Measurements from ENCODE around the gene USP2. TPM values are rescaled to one million over a fixed set of nuclear protein-coding genes. Genes with fewer than 3 reads are reported as not detected.
"Not testable (repeated sequence)": the region's sequence is repeated elsewhere in the genome, so short reads cannot be mapped to it uniquely, and the experiment has no call there.

The USP2 gene
- polyA plus RNA-seq, 4 donors: 6.8 to 13.6 (median 11.1) TPM

DNA sequence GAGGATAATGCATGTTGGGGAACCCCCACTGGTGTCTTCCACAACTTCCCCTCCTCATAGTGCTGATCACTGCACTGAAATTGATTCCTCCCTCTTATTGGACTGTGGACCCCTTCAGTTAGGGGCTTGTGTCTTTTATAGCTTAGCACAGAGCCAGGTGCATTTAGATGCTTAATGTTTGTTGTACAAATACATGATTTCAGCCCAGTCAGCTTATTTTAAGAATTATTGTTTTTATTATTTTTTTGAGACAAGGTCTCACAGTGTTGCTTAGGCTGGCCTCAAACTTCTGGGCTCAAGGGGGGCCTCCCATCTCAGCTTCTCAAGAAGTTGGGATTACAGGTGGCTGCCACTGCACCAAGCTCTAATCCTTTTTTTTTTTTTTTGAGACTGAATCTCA is 33.2 kb upstream of the USP2 start:
- no peak for DNase-seq (ENCODE audit: low read depth in 4 of 4, low spot score in 3 of 4)

DNA sequence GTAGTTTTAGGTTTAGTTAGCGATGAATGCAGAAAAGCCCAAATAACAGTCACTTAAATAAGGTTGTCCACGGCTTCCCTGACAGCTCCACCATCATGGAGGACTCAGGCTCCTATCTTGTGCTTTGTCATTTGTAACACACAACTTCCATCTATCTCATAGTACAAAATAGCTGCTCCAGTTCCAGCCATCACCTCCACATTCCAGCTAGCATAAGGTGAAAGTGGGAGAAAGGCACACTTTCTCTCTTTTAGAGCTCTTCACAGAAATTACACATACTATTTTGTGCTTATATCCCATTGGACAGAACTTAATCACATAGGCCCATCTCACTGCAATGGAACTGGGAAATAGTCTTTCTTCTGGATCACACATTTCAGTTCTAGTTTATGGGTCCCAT is 32.8 kb upstream of the USP2 start:
- no peak for DNase-seq (ENCODE audit: low read depth in 4 of 4, low spot score in 3 of 4)

DNA sequence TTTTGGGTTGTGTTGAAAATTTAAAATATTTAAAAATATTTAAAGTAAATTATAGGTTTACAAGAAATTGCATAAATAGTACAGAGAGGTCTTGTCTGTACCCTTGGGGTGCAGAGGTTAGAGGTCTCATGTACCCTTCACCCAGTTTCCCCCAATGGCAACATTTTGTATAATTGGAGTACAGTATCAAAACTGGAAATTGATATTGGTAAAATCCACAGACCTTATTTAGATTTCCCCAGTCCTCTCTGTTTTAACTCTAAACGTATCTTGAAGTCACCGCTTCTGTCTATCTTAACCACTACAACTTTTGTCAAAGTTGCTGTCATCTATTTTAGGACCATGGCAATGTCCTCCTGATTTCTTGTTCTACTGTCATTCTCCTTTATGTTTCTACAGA is 30.6 kb upstream of the USP2 start:
- no peak for DNase-seq (ENCODE audit: low read depth in 4 of 4, low spot score in 3 of 4)

DNA sequence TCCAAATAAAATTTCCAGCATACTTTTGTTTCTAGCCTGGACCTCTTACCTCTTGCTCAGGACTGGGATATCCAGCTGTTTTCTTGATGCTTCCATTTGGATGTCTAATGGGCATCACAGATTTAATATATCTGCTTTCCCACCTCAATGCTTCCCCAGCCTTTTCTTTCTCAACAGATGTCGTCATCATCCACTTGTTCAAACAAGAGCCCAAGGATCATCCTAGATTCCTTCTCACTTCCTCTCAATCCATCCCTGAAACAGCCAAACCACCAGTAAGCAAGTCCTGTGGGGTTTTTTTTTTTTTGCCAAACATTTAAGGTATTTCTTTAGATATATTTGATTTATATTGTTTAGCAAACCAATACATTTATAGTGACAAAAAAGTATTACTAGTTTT is 29.0 kb upstream of the USP2 start:
- DNase-seq (ENCODE audit: low read depth in 4 of 4, low spot score in 3 of 4): no peak

DNA sequence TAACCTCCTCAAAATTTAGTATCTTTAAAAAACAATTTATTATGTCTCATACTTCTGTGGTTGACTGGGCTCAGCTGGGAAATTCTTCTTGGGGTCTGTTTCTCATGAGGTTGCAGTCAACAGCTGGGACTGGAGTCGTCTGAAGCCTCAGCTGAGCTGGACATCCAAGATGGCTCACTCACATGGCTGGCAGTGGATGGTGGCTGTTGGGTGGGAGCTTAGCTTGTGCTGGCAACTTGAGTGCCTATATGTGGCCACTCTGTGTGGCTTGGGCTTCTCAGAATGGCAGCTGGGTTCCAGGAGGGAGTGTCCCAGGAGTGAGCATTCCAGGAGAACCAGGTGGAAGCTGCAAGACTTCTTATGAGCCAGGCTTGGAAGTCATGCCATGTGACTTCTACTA is 28.2 kb upstream of the USP2 start:
- no peak for DNase-seq (ENCODE audit: low read depth in 4 of 4, low spot score in 3 of 4)

DNA sequence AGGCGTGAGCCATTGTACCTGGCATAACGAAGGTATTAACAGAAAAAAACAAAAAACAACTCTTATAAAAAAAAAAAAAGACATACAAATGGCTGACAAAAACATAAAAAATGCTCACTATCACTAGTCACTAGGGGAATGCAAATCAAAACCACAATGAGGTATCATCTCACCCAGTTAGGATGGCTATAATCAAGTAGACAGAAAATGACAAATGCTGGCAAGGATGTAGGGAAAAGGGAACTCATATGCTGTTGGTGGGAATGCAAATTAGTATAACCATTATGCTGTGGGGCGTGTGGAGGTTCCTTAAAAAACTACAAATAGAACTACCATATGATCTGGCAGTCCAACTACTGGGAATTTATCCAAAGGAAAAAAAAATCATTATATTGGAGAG is 24.5 kb upstream of the USP2 start:
- no peak for DNase-seq (ENCODE audit: low read depth in 4 of 4, low spot score in 3 of 4)

DNA sequence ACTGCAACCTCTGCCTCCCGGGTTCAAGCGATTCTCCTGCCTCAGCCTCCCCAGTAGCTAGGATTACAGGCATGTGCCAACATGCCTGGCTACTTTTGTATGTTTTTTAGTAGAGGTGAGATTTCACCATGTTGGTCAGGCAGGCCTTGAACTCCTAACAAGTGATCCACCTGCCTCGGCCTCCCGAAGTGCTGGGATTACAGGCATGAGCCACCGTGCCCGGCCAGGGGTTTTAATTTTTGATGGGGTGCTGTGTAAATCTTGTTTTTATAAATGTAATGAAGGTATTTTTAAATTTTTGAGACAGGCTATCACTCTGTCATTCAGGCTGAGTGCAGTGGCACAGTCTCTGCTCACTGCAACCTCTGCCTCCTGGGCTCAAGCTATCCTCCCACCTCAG is 24.0 kb upstream of the USP2 start:
- DNase-seq (ENCODE audit: low read depth in 4 of 4, low spot score in 3 of 4): not testable (repeated sequence)

DNA sequence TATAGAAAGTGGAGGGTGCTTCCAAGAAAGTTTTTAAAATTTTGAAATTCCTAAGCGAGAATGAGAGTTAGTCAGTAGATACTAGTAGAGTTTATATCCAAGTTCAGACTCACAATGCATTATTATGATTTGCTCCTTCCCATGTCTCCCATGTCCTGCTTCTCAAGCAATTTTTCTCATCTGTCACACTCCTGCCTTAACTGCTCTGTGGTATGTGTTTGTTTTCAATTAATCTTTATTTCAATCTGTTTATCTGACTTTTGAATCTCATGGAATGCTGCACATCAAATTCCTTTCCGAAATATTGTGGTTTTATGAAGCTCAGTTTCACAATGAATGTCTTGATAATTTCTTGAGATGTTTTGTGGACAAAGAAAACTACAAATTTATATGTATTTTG is 23.4 kb upstream of the USP2 start:
- DNase-seq (ENCODE audit: low read depth in 4 of 4, low spot score in 3 of 4): no peak

DNA sequence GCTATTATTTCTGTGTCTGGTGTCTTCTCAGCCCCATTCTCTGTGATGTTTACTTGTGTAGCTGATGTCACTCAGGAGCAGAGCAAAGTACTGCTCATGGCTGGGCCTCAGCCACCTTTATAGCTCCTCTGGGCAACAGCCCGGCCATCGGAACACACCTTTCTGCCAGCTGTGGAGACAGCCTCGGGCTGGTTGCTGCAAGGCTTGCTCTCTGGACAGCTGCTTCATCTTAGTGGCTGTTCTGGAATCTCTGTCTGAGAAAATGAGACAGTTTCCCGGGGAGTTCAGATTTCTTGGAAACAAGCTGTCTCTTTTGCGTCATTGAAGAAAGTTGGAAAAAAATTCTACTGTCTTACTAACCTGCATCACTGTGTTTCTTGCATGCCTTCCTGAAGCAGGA is 21.5 kb upstream of the USP2 start:
- DNase-seq (ENCODE audit: low read depth in 4 of 4, low spot score in 3 of 4): no peak

DNA sequence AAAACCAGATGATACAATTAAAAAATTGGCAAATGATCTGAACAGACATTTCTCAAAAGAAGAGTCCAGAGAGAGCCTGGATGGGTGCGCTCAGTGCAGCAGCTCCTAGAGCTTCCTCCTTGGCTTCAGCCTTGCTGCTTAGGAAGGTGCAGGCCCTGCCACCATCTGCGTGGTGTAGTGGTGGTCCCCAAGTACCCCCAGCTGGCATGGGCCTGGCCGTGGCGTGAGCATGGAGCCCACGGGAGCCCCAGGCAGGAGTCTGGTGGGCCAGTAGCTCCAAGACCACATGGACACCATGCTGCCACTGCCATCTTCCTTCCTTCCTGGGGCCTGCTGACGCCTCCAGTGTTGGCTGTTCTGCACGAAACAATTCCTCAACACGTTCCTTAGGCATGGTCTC is 21.0 kb upstream of the USP2 start:
- no peak for DNase-seq (ENCODE audit: low read depth in 4 of 4, low spot score in 3 of 4)

DNA sequence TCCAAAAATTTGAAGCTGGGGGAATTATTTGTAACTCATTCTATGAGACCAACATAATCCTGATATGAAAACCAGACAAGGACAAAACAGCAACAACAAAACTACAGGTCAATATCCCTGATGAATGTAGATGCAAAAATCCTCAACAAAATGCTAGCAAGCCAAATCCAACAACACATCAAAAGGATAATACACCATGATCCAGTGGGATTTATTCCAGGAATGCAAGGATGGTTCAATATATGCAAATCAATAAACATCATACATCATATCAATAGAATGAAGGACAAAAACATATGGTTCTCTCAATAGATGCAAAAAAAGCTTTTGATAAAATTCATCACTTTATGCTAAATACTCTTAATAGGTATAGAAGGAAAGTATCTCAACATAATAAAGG is 19.4 kb upstream of the USP2 start:
- no peak for DNase-seq (ENCODE audit: low read depth in 4 of 4, low spot score in 3 of 4)

DNA sequence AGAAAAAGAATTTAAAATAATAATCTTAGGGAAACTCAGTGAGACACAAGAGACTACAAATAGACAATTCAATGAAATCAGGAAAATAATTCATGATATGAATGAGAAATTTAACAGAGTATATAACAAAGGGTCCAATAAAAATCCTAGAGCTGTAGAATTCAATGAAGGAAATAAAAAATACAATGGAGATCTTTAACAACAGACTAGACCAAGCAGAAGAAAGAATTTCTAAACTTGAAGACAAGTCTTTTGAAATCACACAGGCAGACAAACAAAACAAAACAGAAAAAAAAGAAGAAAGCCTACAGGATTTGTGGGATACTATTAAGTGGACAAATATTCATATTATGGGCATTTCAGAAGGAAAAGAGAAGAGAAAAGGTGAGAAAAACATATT is 16.2 kb upstream of the USP2 start:
- no peak for DNase-seq (ENCODE audit: low read depth in 4 of 4, low spot score in 3 of 4)

DNA sequence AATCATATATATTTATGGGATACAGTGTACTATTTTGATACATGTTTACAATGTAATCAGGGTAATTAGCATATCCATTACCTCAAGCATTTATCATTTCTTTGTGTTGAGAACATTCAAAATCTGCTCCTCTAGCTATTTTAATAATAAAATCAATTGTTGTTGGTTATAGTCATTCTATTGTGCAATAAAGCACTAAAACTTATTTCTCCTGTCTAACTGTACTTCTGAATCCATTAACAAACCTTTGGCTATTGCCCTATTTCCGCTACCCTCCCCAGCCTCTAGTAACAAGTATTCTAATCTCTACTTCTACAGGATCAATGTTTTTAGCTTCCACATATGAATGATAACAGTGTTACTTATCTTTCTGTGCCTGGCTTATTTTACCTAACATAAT is 15.3 kb upstream of the USP2 start:
- DNase-seq (ENCODE audit: low read depth in 4 of 4, low spot score in 3 of 4): no peak

DNA sequence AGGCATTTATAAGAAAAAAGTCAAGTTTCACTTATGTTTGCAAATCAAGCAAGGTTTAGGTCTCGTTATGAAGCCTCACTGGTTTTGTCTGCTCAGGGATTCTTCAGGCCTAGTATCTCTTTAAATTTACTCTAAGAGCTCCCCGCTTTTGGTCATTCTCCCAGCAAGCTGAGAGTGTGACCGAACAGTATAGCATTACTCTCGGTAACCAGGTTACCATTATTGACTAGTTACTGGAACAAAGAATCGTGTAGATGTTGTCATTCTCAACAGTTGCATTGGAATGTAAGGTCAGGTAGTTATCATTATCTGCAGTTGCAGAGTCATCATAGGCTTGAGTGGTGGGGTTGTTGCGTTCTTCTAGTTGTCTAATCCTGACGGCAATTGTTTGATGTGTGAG is 9.8 kb upstream of the USP2 start:
- DNase-seq (ENCODE audit: low read depth in 4 of 4, low spot score in 3 of 4): no peak

DNA sequence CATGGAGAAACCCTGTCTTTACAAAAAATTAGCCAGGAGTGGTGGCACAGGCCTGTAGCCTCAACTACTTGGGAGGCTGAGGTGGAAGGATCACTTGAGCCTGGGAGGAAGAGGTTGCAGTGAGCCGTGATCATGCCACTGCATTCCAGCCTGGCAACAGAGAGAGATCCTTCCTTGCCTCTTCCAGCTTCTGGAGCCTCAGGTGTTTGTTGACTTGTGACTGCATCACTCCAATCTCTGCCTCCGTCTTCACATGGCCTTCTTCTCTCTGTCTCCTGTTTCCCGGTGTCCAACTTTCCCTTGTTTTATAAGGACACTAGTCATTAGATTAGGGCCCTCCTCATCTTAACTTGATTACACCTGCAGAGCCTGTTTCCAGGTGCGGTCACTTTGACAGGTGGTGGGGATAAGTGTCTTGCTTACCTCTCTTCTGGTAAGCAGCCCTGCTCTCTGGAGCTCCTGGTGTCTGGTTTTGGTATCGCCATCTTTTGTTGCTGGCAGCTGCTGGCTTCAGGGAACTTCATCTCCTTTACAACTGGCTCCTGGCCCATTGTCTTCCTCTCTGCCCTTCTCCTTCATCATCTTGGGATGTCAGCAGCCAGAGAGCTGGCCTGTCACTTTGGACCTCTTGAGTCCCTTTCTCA is 8.2 kb upstream of the USP2 start:
- DNase-seq (ENCODE audit: low read depth in 4 of 4, low spot score in 3 of 4): no peak

DNA sequence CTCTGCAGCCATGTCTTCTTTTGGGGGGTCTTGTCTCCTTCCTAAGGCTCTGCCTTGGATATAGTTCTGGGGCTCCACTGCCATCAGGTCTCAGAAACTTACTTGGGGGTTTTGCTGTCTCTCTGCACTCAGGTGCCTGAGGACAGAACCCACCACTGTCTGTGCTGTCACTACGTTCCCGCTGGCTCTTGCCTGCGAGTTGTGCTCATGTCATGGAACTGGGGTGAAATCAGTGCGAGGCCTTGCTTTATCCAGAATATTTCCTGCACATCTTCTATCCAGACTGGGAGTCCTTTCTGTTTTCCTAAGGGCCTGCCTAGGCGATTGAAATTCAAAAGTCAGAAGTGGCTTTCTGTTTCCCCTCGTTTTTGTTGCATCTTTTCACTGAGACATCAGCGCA is 6.6 kb upstream of the USP2 start:
- no peak for DNase-seq (ENCODE audit: low read depth in 4 of 4, low spot score in 3 of 4)

DNA sequence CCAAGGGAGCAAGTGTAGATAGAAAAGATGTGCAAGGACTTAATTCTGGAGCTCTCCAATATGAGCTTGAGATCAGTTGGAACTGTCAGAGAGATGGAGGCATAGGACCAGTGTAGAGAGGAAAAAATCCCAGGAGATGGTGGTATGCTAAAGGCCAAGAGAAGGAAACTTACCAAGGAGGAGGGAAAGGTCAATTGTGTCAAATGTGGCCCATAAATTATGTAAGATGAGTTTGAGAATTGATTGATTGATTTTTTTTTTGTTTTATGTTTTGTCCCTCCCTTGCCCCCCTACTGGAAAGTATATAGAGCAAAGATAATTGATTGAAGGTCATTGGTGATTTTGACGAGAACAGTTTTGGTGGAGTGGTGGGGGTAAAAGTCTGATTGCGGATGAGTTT is 2.8 kb upstream of the USP2 start:
- DNase-seq (ENCODE audit: low read depth in 4 of 4, low spot score in 3 of 4): no peak

DNA sequence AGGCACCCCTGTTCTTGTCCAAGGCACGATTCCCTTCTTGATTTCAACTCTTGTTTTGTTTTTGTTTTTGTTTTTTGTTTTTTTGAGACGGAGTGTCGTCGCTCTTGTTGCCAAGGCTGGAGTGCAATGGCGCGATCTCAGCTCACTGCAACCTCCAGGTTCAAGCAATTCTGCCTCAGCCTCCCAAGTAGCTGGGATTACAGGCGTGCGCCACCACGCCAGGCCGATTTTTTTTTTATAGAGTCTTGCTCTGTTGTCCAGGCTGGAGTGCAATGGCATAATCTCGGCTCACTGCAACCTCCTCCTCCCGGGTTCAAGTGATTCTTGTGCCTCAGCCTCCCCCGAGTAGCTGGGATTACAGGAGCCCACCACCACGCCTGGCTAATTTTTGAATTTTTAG is 1.0 kb upstream of the USP2 start:
- not testable (repeated sequence) for DNase-seq (ENCODE audit: low read depth in 4 of 4, low spot score in 3 of 4)

DNA sequence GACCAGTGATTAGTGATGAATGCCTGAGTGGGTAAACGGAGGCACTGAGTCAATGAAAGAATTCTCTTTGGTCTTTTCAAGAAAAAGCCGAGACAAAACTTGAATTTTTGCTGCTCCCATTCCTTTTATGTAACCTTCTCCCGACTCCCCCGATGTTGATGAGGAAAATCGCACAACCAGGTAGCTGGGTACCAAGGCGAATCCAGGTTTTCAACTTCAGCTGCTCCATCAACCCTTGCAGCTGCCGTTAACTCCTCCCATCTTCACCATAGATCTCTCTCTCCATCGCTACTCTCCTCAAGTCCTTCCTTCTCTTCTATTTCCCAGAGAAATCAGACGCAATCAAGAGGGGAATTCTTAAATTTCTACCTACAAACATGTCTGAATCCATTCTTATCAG is 611 bp upstream of the USP2 start:
- DNase-seq (ENCODE audit: low read depth in 4 of 4, low spot score in 3 of 4): no peak

DNA sequence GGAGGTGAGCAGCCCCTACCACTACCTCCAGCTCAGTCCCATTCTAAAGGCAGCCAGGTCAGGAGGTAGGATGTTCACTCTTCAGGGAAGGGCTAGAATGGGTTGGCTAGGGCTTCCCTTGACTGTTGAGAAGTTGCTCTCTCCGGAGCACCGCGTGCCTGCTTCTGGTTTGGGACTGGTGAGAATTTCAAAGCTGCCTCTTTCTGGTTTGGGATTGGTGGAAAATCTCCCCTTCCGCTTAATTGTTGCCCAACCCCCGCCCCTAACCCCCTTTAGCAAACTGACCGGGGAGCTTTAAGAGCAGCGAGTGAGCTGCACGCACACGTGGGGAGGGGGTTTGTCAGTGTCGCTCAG is 686 bp downstream of the USP2 start:
- DNase-seq (ENCODE audit: low read depth in 4 of 4, low spot score in 3 of 4): no peak

DNA sequence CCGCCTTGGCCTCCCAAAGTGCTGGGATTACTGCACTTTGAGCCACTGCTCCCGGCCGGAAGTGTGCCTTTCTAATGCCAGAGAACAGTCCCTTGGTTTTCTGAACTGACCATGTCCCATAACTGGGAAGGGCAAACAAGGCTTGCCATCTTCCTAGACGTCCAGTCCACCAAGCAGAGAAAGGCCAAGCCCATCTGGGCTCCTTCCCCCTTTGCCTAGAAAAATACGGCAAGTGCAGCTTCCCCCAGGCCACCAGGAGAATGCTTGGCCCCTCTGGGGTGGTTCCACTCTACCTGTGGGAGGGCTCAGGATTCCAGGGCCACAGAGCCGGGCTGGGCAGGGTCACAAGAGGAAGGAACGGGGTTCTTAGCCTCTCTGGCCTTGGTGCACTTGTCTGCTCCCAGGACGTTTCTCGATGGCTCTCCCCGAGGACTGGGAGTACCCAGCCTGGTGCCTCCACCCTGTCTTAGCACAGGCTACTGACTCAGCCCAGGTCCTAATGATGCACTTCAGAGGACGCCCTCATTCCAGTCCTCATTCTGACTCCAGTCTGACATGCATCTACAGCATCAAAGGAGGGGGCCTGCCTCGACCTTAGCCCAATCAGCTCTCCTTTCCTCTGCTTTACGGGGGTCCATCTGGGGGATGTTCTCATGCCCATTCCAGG is 1.2 kb downstream of the USP2 start:
- DNase-seq (ENCODE audit: low read depth in 4 of 4, low spot score in 3 of 4): no peak

DNA sequence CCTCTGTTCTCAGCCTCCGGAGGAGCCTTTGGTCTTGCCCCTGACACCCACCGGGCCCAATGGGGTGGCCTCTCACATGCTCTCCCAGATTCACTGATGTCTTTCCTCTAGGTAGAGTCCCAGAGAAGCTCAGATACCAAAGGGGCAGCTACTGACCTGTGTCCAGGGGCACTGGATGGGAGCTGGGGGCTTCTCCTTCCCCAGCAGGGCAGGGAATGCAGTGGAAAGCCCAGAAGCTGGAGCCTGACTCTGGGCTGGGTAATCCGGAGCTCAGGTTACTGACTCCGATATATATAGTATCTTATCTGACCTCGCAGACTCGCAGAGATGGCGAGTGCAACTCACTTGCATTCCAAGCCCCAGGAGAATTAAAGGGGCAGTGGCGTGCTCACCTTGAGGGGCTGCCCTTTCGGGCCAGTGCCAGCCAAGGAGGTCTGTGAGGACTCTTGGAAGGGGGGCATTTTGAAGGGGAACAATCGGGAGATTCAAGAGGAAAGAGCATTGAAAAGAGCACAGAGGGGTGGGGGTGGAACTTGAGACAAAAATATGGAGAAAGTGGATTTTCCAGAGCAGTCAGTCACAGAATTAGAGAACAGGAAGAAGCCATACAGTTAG is 2.5 kb downstream of the USP2 start:
- DNase-seq (ENCODE audit: low read depth in 4 of 4, low spot score in 3 of 4): no peak

Measured in right renal pelvis (tissue), 4 donors.